ENCODE measurements around the gene LRRTM2. TPM values are rescaled to one million over a fixed set of nuclear protein-coding genes. Genes with fewer than 3 reads are reported as not detected.

LRRTM2 gene
- total and polyA plus RNA-seq, 2 donors (not counting 3 experiments of a cell fraction or from before 2014, with no cell fraction given): 0.06 to 0.20 TPM

- no TSS peak for BruUV-seq (replicated peaks)
- intact Hi-C loops (cut with micrococcal nuclease) (loop anchor here (5.0 kb wide), 1 partner anchor 61 kb away; no protein-coding TSS in a partner anchor), dilution Hi-C loops (cut with MboI; ENCODE audit: extremely low pct_ligation_motif_present, low sequenced_read_pairs) (no loop called here)
- no peaks in the 10 kb centered on the region for H3K27me3 ChIP-seq (ENCODE audit: control insufficient read depth in 2 of 2, insufficient read depth in 2 of 2, low read length in 2 of 2)
- DNase-seq (ENCODE audit: low read depth, low spot score): no peak
- FAIRE-seq: no peak
- TF ChIP-seq GATA2 (IDR thresholded peaks at IDR 0.05; ENCODE audit: insufficient read depth, insufficient read length, low read depth, low read length): no peak
- TF ChIP-seq EZH2 (IDR thresholded peaks at IDR 0.05; ENCODE audit: borderline replicate concordance, low read depth, low read length, severe bottlenecking): no peak
- TF ChIP-seq JUN (IDR thresholded peaks at IDR 0.05; ENCODE audit: borderline replicate concordance, insufficient read depth, insufficient read length, low read depth): no peak
- TF ChIP-seq POLR2A (IDR thresholded peaks at IDR 0.05; ENCODE audit: low read depth, low read length): no peak
- TF ChIP-seq FOS (IDR thresholded peaks at IDR 0.05; ENCODE audit: borderline replicate concordance, insufficient read depth, low read length): no peak
- peaks cover 84% of the 10 kb centered on the region for H3K79me2 ChIP-seq (ENCODE audit: control insufficient read depth, insufficient read depth, low read length)
- no peak overlapping the region for H3K4me3 ChIP-seq (replicated peaks in 1 of 3; ENCODE audit: insufficient read depth in 1 of 3, low read depth in 1 of 3, low read length in 3 of 3)
- POLR2A ChIA-PET: no interaction called here
- CTCF ChIA-PET: no interaction called here
- H3K9me3 ChIP-seq (replicated peaks; ENCODE audit: control insufficient read depth, insufficient read depth, low read length): no peaks in the 10 kb centered on the region
- H4K20me1 ChIP-seq (replicated peaks; ENCODE audit: control insufficient read depth, extremely low read depth, insufficient read depth, low read length): peaks cover 15% of the 10 kb centered on the region
- no peak overlapping the region for H3K9ac ChIP-seq (replicated peaks; ENCODE audit: extremely low read depth, insufficient read depth, low read length)
- H3K36me3 ChIP-seq (ENCODE audit: control insufficient read depth in 2 of 2, extremely low read depth in 1 of 2, insufficient read depth in 2 of 2, low read length in 2 of 2): no peaks in the 10 kb centered on the region
- peaks cover 29% of the 10 kb centered on the region for H3K4me1 ChIP-seq (ENCODE audit: control insufficient read depth, extremely low read depth, insufficient read depth, low read length)
- H3K9me1 ChIP-seq (replicated peaks; ENCODE audit: control insufficient read depth, extremely low read depth, insufficient read depth, low read length): no peaks in the 10 kb centered on the region
- H3K27ac ChIP-seq (ENCODE audit: insufficient read depth, low read depth, low read length): no peak overlapping the region
- no peak overlapping the region for H3K4me2 ChIP-seq (ENCODE audit: insufficient read depth, low read length)
- no peak overlapping the region for H2AFZ ChIP-seq (ENCODE audit: low read depth, low read length)
Measured at GRCh38 chr5:138841531-138841930, 33.6 kb downstream of the LRRTM2 start.

GRCh38 chr5:138840103-138840502 lies 35.0 kb downstream of the LRRTM2 start:
- intact Hi-C loops (cut with micrococcal nuclease): loop anchor here (5.0 kb wide), 1 partner anchor 62 kb away; no protein-coding TSS in a partner anchor
- Histone ChIP-seq H3K4me1 (ENCODE audit: control insufficient read depth, extremely low read depth, insufficient read depth, low read length) (peaks cover 23% of the 10 kb centered on the region), H3K9me3 (replicated peaks; ENCODE audit: control insufficient read depth, insufficient read depth, low read length) (no peaks in the 10 kb centered on the region), H3K36me3 (ENCODE audit: control insufficient read depth in 2 of 2, extremely low read depth in 1 of 2, insufficient read depth in 2 of 2, low read length in 2 of 2) (no peaks in the 10 kb centered on the region), H3K27me3 (ENCODE audit: control insufficient read depth in 2 of 2, insufficient read depth in 2 of 2, low read length in 2 of 2) (no peaks in the 10 kb centered on the region), H3K9me1 (replicated peaks; ENCODE audit: control insufficient read depth, extremely low read depth, insufficient read depth, low read length) (no peaks in the 10 kb centered on the region), H3K4me2 (ENCODE audit: insufficient read depth, low read length) (no peak overlapping the region), H3K9ac (replicated peaks; ENCODE audit: extremely low read depth, insufficient read depth, low read length) (no peak overlapping the region), H3K27ac (ENCODE audit: insufficient read depth, low read depth, low read length) (no peak overlapping the region), H4K20me1 (replicated peaks; ENCODE audit: control insufficient read depth, extremely low read depth, insufficient read depth, low read length) (peaks cover 11% of the 10 kb centered on the region), H3K4me3 (replicated peaks in 1 of 3; ENCODE audit: insufficient read depth in 1 of 3, low read depth in 1 of 3, low read length in 3 of 3) (no peak overlapping the region), H3K79me2 (ENCODE audit: control insufficient read depth, insufficient read depth, low read length) (peaks cover 83% of the 10 kb centered on the region), H2AFZ (ENCODE audit: low read depth, low read length) (no peak overlapping the region)
- dilution Hi-C loops (cut with MboI; ENCODE audit: extremely low pct_ligation_motif_present, low sequenced_read_pairs): no loop called here
- FAIRE-seq: no peak
- TF ChIP-seq FOS (IDR thresholded peaks at IDR 0.05; ENCODE audit: borderline replicate concordance, insufficient read depth, low read length): no peak
- TF ChIP-seq, protein P1, sequence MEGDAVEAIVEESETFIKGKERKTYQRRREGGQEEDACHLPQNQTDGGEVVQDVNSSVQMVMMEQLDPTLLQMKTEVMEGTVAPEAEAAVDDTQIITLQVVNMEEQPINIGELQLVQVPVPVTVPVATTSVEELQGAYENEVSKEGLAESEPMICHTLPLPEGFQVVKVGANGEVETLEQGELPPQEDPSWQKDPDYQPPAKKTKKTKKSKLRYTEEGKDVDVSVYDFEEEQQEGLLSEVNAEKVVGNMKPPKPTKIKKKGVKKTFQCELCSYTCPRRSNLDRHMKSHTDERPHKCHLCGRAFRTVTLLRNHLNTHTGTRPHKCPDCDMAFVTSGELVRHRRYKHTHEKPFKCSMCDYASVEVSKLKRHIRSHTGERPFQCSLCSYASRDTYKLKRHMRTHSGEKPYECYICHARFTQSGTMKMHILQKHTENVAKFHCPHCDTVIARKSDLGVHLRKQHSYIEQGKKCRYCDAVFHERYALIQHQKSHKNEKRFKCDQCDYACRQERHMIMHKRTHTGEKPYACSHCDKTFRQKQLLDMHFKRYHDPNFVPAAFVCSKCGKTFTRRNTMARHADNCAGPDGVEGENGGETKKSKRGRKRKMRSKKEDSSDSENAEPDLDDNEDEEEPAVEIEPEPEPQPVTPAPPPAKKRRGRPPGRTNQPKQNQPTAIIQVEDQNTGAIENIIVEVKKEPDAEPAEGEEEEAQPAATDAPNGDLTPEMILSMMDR (IDR thresholded peaks at IDR 0.05; ENCODE audit: extremely low read depth in 1 of 2, insufficient read depth in 1 of 2, low read depth in 1 of 2, low read length in 2 of 2): no peak
- TF ChIP-seq, protein P2, sequence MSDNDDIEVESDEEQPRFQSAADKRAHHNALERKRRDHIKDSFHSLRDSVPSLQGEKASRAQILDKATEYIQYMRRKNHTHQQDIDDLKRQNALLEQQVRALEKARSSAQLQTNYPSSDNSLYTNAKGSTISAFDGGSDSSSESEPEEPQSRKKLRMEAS (IDR thresholded peaks at IDR 0.05; ENCODE audit: insufficient read depth, insufficient read length): no peak
- no peak for TF ChIP-seq MYC (IDR thresholded peaks at IDR 0.05; ENCODE audit: low read depth, low read length)
- no peak for TF ChIP-seq EZH2 (IDR thresholded peaks at IDR 0.05; ENCODE audit: borderline replicate concordance, low read depth, low read length, severe bottlenecking)
- no peak for TF ChIP-seq POLR2AphosphoS5 (IDR thresholded peaks at IDR 0.05; ENCODE audit: insufficient read depth, low read depth, low read length)
- TF ChIP-seq GATA2 (IDR thresholded peaks at IDR 0.05; ENCODE audit: insufficient read depth, insufficient read length, low read depth, low read length): no peak
- TF ChIP-seq JUN (IDR thresholded peaks at IDR 0.05; ENCODE audit: borderline replicate concordance, insufficient read depth, insufficient read length, low read depth): no peak
- TF ChIP-seq POLR2A (IDR thresholded peaks at IDR 0.05; ENCODE audit: low read depth, low read length): no peak
- CTCF ChIA-PET: interaction anchor here (1.7 to 1.8 kb wide), 2 partner anchors 15 to 50 kb away, joined by 6 to 8 read pairs; no protein-coding TSS in a partner anchor
- no peak for DNase-seq (ENCODE audit: low read depth, low spot score)
- POLR2A ChIA-PET: no interaction called here
- BruUV-seq (replicated peaks): no TSS peak

Measured in endothelial cell of umbilical vein (primary cell).